IMR-90 (cell line): ENCODE results near the gene ST8SIA4. TPM values are rescaled to one million over a fixed set of nuclear protein-coding genes. Genes with fewer than 3 reads are reported as not detected.

Experiments used
- ATAC-seq: fragments of 200-7000 bp; cut with Tn5 transposase; 2 replicates; pipeline ENCODE4 v1.9.1; 2020; ENCODE audit warnings: low read depth, mild to moderate bottlenecking, moderate library complexity
- BruUV-seq: library from RNA; stranded (reverse); fragments of 400-500 nt; replicated peaks from 2 replicates; lab custom pipeline; 2021; lab: Mats Ljungman, UMichigan
- CTCF ChIA-PET: fragments of 300-600 bp; formaldehyde crosslinking; extraction: SDS; loops from one replicate; lab custom pipeline; 2021; ENCODE audit warnings: antibody characterized with exemption; lab: Yijun Ruan, JAX
- POLR2A ChIA-PET: fragments of 300-600 bp; sonication (Branson Sonifier 250); formaldehyde crosslinking; loops from one replicate; lab custom pipeline; 2022; ENCODE audit warnings: antibody characterized with exemption; ENCODE audit not compliant: unreplicated experiment; lab: Charles Lee
- DNase-seq: peaks from one replicate; pipeline ENCODE4 v3.0.0; 2013
- H2AFZ ChIP-seq: replicated peaks from 2 replicates; pipeline ENCODE3; 2013; ENCODE audit warnings: low read length, mild to moderate bottlenecking; ENCODE audit not compliant: poor library complexity
- H2AK5ac ChIP-seq: 2 replicates; pipeline ENCODE4 v1.6.1; 2013; ENCODE audit warnings: low read depth, low read length, inconsistent platforms
- H2AK9ac ChIP-seq: replicated peaks from 2 replicates; pipeline ENCODE3; 2013; ENCODE audit warnings: mild to moderate bottlenecking, low read depth, low read length, moderate library complexity; ENCODE audit not compliant: poor library complexity
- H2BK120ac ChIP-seq: 2 replicates; pipeline ENCODE4 v1.6.1; 2013; ENCODE audit warnings: low read depth, low read length, inconsistent platforms
- H2BK15ac ChIP-seq: 3 replicates; pipeline ENCODE4 v1.6.1; 2013; ENCODE audit warnings: low read depth, low read length, inconsistent platforms
- H2BK20ac ChIP-seq: 2 replicates; pipeline ENCODE4 v1.6.1; 2013; ENCODE audit warnings: low read depth, mild to moderate bottlenecking, inconsistent platforms, low read length, moderate library complexity
- H2BK5ac ChIP-seq: 2 replicates; pipeline ENCODE4 v1.6.1; 2013; ENCODE audit warnings: mild to moderate bottlenecking, low read depth, low read length, inconsistent platforms; ENCODE audit not compliant: poor library complexity, severe bottlenecking
- H3K14ac ChIP-seq: replicated peaks from 2 replicates; pipeline ENCODE4 v1.6.1; 2013; ENCODE audit warnings: low read depth, low read length, inconsistent platforms
- H3K18ac ChIP-seq: 2 replicates; pipeline ENCODE4 v1.6.1; 2013; ENCODE audit warnings: low read depth, low read length, control low read depth
- H3K23ac ChIP-seq: 2 replicates; pipeline ENCODE4 v1.6.1; 2013; ENCODE audit warnings: low read depth, low read length, inconsistent platforms
- H3K27ac ChIP-seq: 2 replicates; pipeline ENCODE4 v1.5.1; 2013; ENCODE audit warnings: mild to moderate bottlenecking, control low read depth, low read length; ENCODE audit not compliant: insufficient read depth
- H3K27me3 ChIP-seq: 2 replicates; pipeline ENCODE4 v1.6.1; 2013; ENCODE audit warnings: low read length; ENCODE audit not compliant: control insufficient read depth, insufficient read depth
- H3K36me3 ChIP-seq: 2 replicates; pipeline ENCODE4 v1.6.1; 2013; ENCODE audit warnings: low read length, mixed read lengths; ENCODE audit not compliant: control insufficient read depth, insufficient read depth
- H3K4ac ChIP-seq: 2 replicates; pipeline ENCODE4 v1.6.1; 2013; ENCODE audit warnings: low read depth, low read length, inconsistent platforms
- H3K4me1 ChIP-seq: 2 replicates; pipeline ENCODE4 v1.6.1; 2013; ENCODE audit warnings: low read length, mixed read lengths; ENCODE audit not compliant: control insufficient read depth, insufficient read depth
- H3K4me2 ChIP-seq: 2 replicates; pipeline ENCODE4 v1.6.1; 2013; ENCODE audit warnings: low read depth, mild to moderate bottlenecking, control low read depth, low read length, moderate library complexity
- H3K4me3 ChIP-seq: 2 replicates; pipeline ENCODE4 v1.5.1; 2013; ENCODE audit warnings: low read depth, mild to moderate bottlenecking, control low read depth, low read length, moderate library complexity; ENCODE audit not compliant: insufficient read depth
- H3K56ac ChIP-seq: 2 replicates; pipeline ENCODE4 v1.6.1; 2013; ENCODE audit warnings: low read length, inconsistent platforms; ENCODE audit not compliant: insufficient read depth; ENCODE audit errors: extremely low read depth
- H3K79me1 ChIP-seq, 2 experiments: 2 replicates each; pipeline ENCODE4 v1.6.1; 2013; ENCODE audit warnings: low read length in 2 of 2, inconsistent platforms in 1 of 2, low read depth in 1 of 2
- H3K9ac ChIP-seq: 2 replicates; pipeline ENCODE4 v1.6.1; 2013; ENCODE audit warnings: low read depth, low read length, control low read depth
- H3K9me1 ChIP-seq: 2 replicates; pipeline ENCODE4 v1.6.1; 2013; ENCODE audit warnings: low read length, inconsistent platforms; ENCODE audit not compliant: insufficient read depth
- H3K9me3 ChIP-seq: 2 replicates; pipeline ENCODE4 v1.6.1; 2013; ENCODE audit warnings: low read length; ENCODE audit not compliant: control insufficient read depth, insufficient read depth
- H4K20me1 ChIP-seq: 2 replicates; pipeline ENCODE4 v1.6.1; 2013; ENCODE audit warnings: low read length, inconsistent platforms; ENCODE audit not compliant: insufficient read depth
- H4K5ac ChIP-seq: 2 replicates; pipeline ENCODE4 v1.6.1; 2013; ENCODE audit warnings: mild to moderate bottlenecking, low read depth, low read length, control low read depth
- H4K8ac ChIP-seq, 2 experiments: 2 replicates each; pipeline ENCODE4 v1.6.1; 2013; ENCODE audit warnings: low read depth in 2 of 2, low read length in 2 of 2, control low read depth in 1 of 2, inconsistent platforms in 1 of 2
- H4K91ac ChIP-seq: 2 replicates; pipeline ENCODE4 v1.6.1; 2013; ENCODE audit warnings: low read depth, low read length, inconsistent platforms; ENCODE audit not compliant: insufficient read depth
- BHLHE40 ChIP-seq: fragments of 150-350 bp; IDR thresholded peaks from 2 replicates; pipeline ENCODE4 v1.6.1; 2016; ENCODE audit warnings: mild to moderate bottlenecking, low read depth, low read length
- CEBPB ChIP-seq: IDR thresholded peaks from 2 replicates; pipeline ENCODE4 v1.6.1; 2012; ENCODE audit warnings: low read depth, low read length, improper control_type of control experiment
- CHD1 ChIP-seq: IDR thresholded peaks from 2 replicates; pipeline ENCODE4 v1.6.1; 2012; ENCODE audit warnings: low read depth, low read length, improper control_type of control experiment
- CTCF ChIP-seq: conservative IDR thresholded peaks from 2 replicates; pipeline ENCODE4 v1.5.1; 2012; ENCODE audit warnings: mild to moderate bottlenecking, low read depth, low read length, improper control_type of control experiment
- FOS ChIP-seq: fragments of 150-350 bp; IDR thresholded peaks from 2 replicates; pipeline ENCODE4 v1.6.1; 2016; ENCODE audit warnings: low read depth, low read length
- MAFK ChIP-seq: IDR thresholded peaks from 2 replicates; pipeline ENCODE4 v1.6.1; 2012; ENCODE audit warnings: low read depth, low read length, improper control_type of control experiment
- MAZ ChIP-seq: IDR thresholded peaks from 2 replicates; pipeline ENCODE4 v1.6.1; 2012; ENCODE audit warnings: low read depth, mild to moderate bottlenecking, low read length, improper control_type of control experiment, moderate library complexity, borderline replicate concordance
- MXI1 ChIP-seq: IDR thresholded peaks from 2 replicates; pipeline ENCODE4 v1.6.1; 2012; ENCODE audit warnings: low read depth, mild to moderate bottlenecking, low read length, moderate library complexity, borderline replicate concordance
- NFE2L2 ChIP-seq: fragments of 150-350 bp; IDR thresholded peaks from 2 replicates; pipeline ENCODE4 v1.6.1; 2016; ENCODE audit warnings: low read depth, mild to moderate bottlenecking, low read length
- POLR2A ChIP-seq: IDR thresholded peaks from 2 replicates; pipeline ENCODE4 v1.6.1; 2012; ENCODE audit warnings: mild to moderate bottlenecking, low read depth, low read length
- RAD21 ChIP-seq: IDR thresholded peaks from 2 replicates; pipeline ENCODE4 v1.6.1; 2012; ENCODE audit warnings: low read length, improper control_type of control experiment
- RCOR1 ChIP-seq: IDR thresholded peaks from 2 replicates; pipeline ENCODE4 v1.6.1; 2012; ENCODE audit warnings: mild to moderate bottlenecking, low read length, improper control_type of control experiment; ENCODE audit not compliant: insufficient replicate concordance
- RFX5 ChIP-seq: IDR thresholded peaks from 2 replicates; pipeline ENCODE4 v1.8.0; 2012; ENCODE audit warnings: low read depth, mild to moderate bottlenecking, low read length, moderate library complexity
- SMC3 ChIP-seq: fragments of 150-350 bp; IDR thresholded peaks from 2 replicates; pipeline ENCODE4 v1.6.1; 2016; ENCODE audit warnings: low read depth, mild to moderate bottlenecking, antibody characterized with exemption, low read length, moderate library complexity
- WGBS, 2 experiments: methylation state at CpG; one replicate each; pipeline versions ENCODE4 v1.1.5 to v1.1.7; 2013; ENCODE audit warnings: missing lambda C conversion rate in 2 of 2; ENCODE audit not compliant: insufficient read length in 1 of 2; ENCODE audit errors: extremely low coverage in 2 of 2; 5-methylcytosine and 5-hydroxymethylcytosine counted together
- dilution Hi-C: fragments of 300-500 bp; cut with HindIII; formaldehyde crosslinking; loops from one replicate; pipeline ENCODE4 v1.14.3; 2018; ENCODE audit warnings: low sequenced_read_pairs; ENCODE audit not compliant: unreplicated experiment
- in situ Hi-C: fragments of 300-500 bp; cut with MboI; formaldehyde crosslinking; loops from 3 replicates; pipeline ENCODE4 v1.14.3; 2019; ENCODE audit warnings: low sequenced_read_pairs, inconsistent platforms, mixed read lengths
- intact Hi-C: fragments of 100-400 bp; cut with micrococcal nuclease; formaldehyde crosslinking; loops from 2 replicates; pipeline ENCODE4 v1.10.0; 2022
- polyA plus RNA-seq, 3 experiments: library from polyadenylated mRNA; depleted of rRNA; stranded (reverse); fragments of >200 nt; gene quantifications; 2 replicates each; pipeline ENCODE4 v1.2.3, GENCODE V29; 2012; ENCODE audit warnings: low replicate concordance in 1 of 3
- total RNA-seq: library from RNA; depleted of rRNA; stranded (reverse); fragments of >200 nt; gene quantifications from 2 replicates; pipeline ENCODE4 v1.2.3, GENCODE V29; 2012
- TF ChIP-seq, protein P1 (sequence below): fragments of 150-350 bp; IDR thresholded peaks from 2 replicates; pipeline ENCODE4 v1.6.1; 2016; ENCODE audit warnings: low read depth, mild to moderate bottlenecking, low read length, moderate library complexity, borderline replicate concordance
- TF ChIP-seq, protein P2 (sequence below): fragments of 150-350 bp; IDR thresholded peaks from 2 replicates; pipeline ENCODE4 v1.6.1; 2017; ENCODE audit warnings: mild to moderate bottlenecking, antibody characterized with exemption, low read length, low read depth

Gene ST8SIA4
- total and polyA plus RNA-seq, 2 of the 4 experiments (the other 2 are of a cell fraction) = 0.02 to 0.18 TPM

DNA sequence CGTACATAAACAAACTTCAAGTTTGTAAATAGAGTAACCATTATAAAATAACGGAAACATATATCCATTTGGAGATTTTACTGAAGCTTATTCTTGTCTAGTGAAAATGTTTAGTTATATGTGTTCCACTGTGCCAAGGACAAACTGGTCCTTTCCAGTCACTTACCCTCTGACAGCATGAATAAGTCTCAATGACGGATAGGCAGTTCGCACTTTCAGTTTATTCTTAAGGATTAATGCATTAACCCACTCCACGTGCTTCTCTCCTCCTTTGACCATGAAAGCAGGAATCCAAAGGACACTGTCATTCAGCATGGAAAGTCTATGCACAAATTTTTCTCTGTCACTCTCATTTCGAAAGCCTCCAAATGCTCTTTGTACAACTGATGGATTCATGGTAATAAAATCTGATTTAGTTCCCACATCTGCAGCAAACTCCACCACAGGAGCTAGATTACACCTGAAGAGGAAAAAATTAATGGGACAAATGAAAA lies 47.1 kb downstream of the ST8SIA4 start:
- DNase-seq (no peak), ATAC-seq (no peak)
- Histone ChIP-seq H4K5ac (no peak overlapping the region), H3K9me3 (no peaks in the 10 kb centered on the region), H3K4me2 (no peak overlapping the region), H3K79me1 (no peaks in the 10 kb centered on the region), H2BK5ac (no peak overlapping the region), H3K23ac (no peak overlapping the region), H2AK5ac (no peak overlapping the region), H2BK120ac (no peak overlapping the region), H3K18ac (no peak overlapping the region), H4K20me1 (no peaks in the 10 kb centered on the region), H4K8ac (no peak overlapping the region), H4K91ac (no peak overlapping the region), H3K56ac (no peak overlapping the region), H3K4me1 (no peaks in the 10 kb centered on the region), H2BK20ac (no peak overlapping the region), H2AK9ac (no peak overlapping the region), H3K36me3 (no peaks in the 10 kb centered on the region), H3K4ac (no peak overlapping the region), H3K4me3 (no peak overlapping the region), H3K27me3 (no peaks in the 10 kb centered on the region), H3K14ac (no peak overlapping the region), H3K27ac (no peak overlapping the region), H2AFZ (no peak overlapping the region), H3K9me1 (no peaks in the 10 kb centered on the region), H2BK15ac (no peak overlapping the region), H3K9ac (no peak overlapping the region)
- no TSS peak for BruUV-seq
- no peak for TF ChIP-seq RAD21
- no peak for TF ChIP-seq BHLHE40
- no peak for TF ChIP-seq MAZ
- TF ChIP-seq NFE2L2 = no peak
- no peak for TF ChIP-seq MXI1
- TF ChIP-seq SMC3 = no peak
- TF ChIP-seq, protein P1, sequence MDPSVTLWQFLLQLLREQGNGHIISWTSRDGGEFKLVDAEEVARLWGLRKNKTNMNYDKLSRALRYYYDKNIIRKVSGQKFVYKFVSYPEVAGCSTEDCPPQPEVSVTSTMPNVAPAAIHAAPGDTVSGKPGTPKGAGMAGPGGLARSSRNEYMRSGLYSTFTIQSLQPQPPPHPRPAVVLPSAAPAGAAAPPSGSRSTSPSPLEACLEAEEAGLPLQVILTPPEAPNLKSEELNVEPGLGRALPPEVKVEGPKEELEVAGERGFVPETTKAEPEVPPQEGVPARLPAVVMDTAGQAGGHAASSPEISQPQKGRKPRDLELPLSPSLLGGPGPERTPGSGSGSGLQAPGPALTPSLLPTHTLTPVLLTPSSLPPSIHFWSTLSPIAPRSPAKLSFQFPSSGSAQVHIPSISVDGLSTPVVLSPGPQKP = no peak
- TF ChIP-seq CEBPB = no peak
- no peak for TF ChIP-seq CTCF
- TF ChIP-seq MAFK = no peak
- TF ChIP-seq RFX5 = no peak
- TF ChIP-seq POLR2A = no peak
- TF ChIP-seq, protein P2, sequence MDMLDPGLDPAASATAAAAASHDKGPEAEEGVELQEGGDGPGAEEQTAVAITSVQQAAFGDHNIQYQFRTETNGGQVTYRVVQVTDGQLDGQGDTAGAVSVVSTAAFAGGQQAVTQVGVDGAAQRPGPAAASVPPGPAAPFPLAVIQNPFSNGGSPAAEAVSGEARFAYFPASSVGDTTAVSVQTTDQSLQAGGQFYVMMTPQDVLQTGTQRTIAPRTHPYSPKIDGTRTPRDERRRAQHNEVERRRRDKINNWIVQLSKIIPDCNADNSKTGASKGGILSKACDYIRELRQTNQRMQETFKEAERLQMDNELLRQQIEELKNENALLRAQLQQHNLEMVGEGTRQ = no peak
- TF ChIP-seq CHD1 = no peak
- TF ChIP-seq RCOR1 = no peak
- no peak for TF ChIP-seq FOS
- in situ Hi-C loops = no loop called here
- CTCF ChIA-PET = interaction anchor here (0.6 kb wide), 1 partner anchor 109 kb away, joined by 7 read pairs; no protein-coding TSS in a partner anchor
- dilution Hi-C loops = no loop called here
- 100% methylated on average over 1 of the region's 6 CpGs; no CpG with 5 or more reads in 1 of the 2 experiments for WGBS, 2 experiments
- intact Hi-C loops = no loop called here
- POLR2A ChIA-PET = no interaction called here
